ENCODE measurements around the gene ZNF532.

DNA sequence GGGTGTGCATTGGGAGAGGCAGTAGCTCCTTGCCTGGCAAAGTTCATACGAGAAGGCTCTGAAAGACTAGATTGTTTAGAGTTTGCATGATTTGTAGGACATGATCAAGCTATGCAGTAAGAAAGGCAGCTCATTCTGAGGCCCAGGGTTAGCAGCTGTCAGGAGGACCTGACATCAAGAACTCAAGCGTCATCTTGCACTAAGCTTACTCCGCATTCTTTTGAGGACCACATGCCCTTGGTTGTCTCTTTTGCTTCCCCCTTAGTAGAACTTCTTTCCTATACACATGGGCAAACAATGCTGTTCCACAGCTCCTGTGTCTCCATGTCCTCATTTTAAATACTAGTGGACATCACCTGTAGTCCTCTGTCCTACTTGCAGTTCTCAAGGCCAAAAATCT lies 14.0 kb downstream of the ZNF532 start:
- TF ChIP-seq POLR2A (IDR thresholded peaks at IDR 0.05; ENCODE audit: low read length) (no peak), GATA1 (IDR thresholded peaks at IDR 0.05; ENCODE audit: low read depth, low read length) (no peak)

Data from erythroblast (primary cell).